Liver (tissue), 9 donors: Measurements from ENCODE around the gene RASSF10. TPM values are rescaled to one million over a fixed set of nuclear protein-coding genes. Genes with fewer than 3 reads are reported as not detected.

Experiments used
- DNase-seq: peaks from one replicate; pipeline ENCODE4 v3.0.0-alpha.2; 2017; ENCODE audit warnings: low spot score
- H3K27ac ChIP-seq, 2 donors: one replicate each; pipeline ENCODE4 v1.7.0; 2013; ENCODE audit warnings: inconsistent platforms in 2 of 2, low read length in 2 of 2, control low read depth in 1 of 2, low read depth in 1 of 2, mild to moderate bottlenecking in 1 of 2
- H3K27me3 ChIP-seq, 4 donors: one replicate each; pipeline versions ENCODE4 v1.6.1 to v1.7.0; 2013; ENCODE audit warnings: low read length in 3 of 4, inconsistent platforms in 1 of 4, mild to moderate bottlenecking in 1 of 4, moderate library complexity in 1 of 4; ENCODE audit not compliant: control insufficient read depth in 4 of 4, insufficient read depth in 4 of 4
- H3K36me3 ChIP-seq, 4 donors: one replicate each; pipeline versions ENCODE4 v1.6.1 to v1.7.0; 2013; ENCODE audit warnings: low read length in 3 of 4, mild to moderate bottlenecking in 3 of 4, low read depth in 1 of 4, moderate library complexity in 1 of 4; ENCODE audit not compliant: control insufficient read depth in 4 of 4, insufficient read depth in 3 of 4
- H3K4me1 ChIP-seq, 4 donors: one replicate each; pipeline versions ENCODE4 v1.6.1 to v1.7.0; 2013; ENCODE audit warnings: low read length in 3 of 4, mild to moderate bottlenecking in 3 of 4, moderate library complexity in 1 of 4; ENCODE audit not compliant: control insufficient read depth in 4 of 4, insufficient read depth in 4 of 4
- H3K4me3 ChIP-seq, 3 donors: one replicate each; pipeline versions ENCODE4 v1.6.1 to v1.7.0; 2013; ENCODE audit warnings: low read length in 3 of 3, control low read depth in 1 of 3, low read depth in 1 of 3, mild to moderate bottlenecking in 1 of 3
- H3K9ac ChIP-seq, 2 donors: one replicate each; pipeline ENCODE4 v1.7.0; 2013; ENCODE audit warnings: low read length in 2 of 2, mild to moderate bottlenecking in 2 of 2, moderate library complexity in 2 of 2, control low read depth in 1 of 2, low read depth in 1 of 2
- H3K9me3 ChIP-seq, 4 donors: one replicate each; pipeline versions ENCODE4 v1.6.1 to v1.7.0; 2013; ENCODE audit warnings: low read length in 3 of 4; ENCODE audit not compliant: control insufficient read depth in 4 of 4
- EGR1 ChIP-seq, 2 donors: IDR thresholded peaks; 2 replicates each; pipeline ENCODE4 v1.6.1; 2016 to 2018; ENCODE audit warnings: antibody characterized with exemption in 2 of 2, low read depth in 2 of 2
- FOXA1 ChIP-seq: IDR thresholded peaks from 2 replicates; pipeline ENCODE4 v1.6.1; 2016; ENCODE audit warnings: antibody characterized with exemption
- FOXA2 ChIP-seq: IDR thresholded peaks from 2 replicates; pipeline ENCODE4 v1.6.1; 2016; ENCODE audit warnings: antibody characterized with exemption
- GABPA ChIP-seq, 2 donors: IDR thresholded peaks in 1 of 2; conservative IDR thresholded peaks in 1 of 2; 2 replicates each; pipeline ENCODE4 v1.6.1; 2016; ENCODE audit warnings: antibody characterized with exemption in 2 of 2, mild to moderate bottlenecking in 1 of 2, moderate library complexity in 1 of 2
- HNF4G ChIP-seq: IDR thresholded peaks from 2 replicates; pipeline ENCODE4 v1.6.1; 2016; ENCODE audit warnings: antibody characterized with exemption
- JUND ChIP-seq, 2 donors: IDR thresholded peaks; 2 replicates each; pipeline ENCODE4 v1.6.1; 2016; ENCODE audit warnings: antibody characterized with exemption in 2 of 2
- NR2F2 ChIP-seq: IDR thresholded peaks from 2 replicates; pipeline ENCODE4 v1.6.1; 2016; ENCODE audit warnings: antibody characterized with exemption
- RAD21 ChIP-seq, 2 donors: IDR thresholded peaks; 2 replicates each; pipeline ENCODE4 v1.6.1; 2016; ENCODE audit warnings: antibody characterized with exemption in 2 of 2, mild to moderate bottlenecking in 2 of 2
- RXRA ChIP-seq, 2 donors: IDR thresholded peaks; 2 replicates each; pipeline ENCODE4 v1.6.1; 2017 to 2018; ENCODE audit warnings: antibody characterized with exemption in 2 of 2, mild to moderate bottlenecking in 1 of 2
- SP1 ChIP-seq: IDR thresholded peaks from 2 replicates; pipeline ENCODE4 v1.6.1; 2018; ENCODE audit warnings: antibody characterized with exemption, mild to moderate bottlenecking
- TAF1 ChIP-seq: conservative IDR thresholded peaks from 2 replicates; pipeline ENCODE4 v1.6.1; 2016; ENCODE audit warnings: antibody characterized with exemption, mild to moderate bottlenecking
- YY1 ChIP-seq: IDR thresholded peaks from 2 replicates; pipeline ENCODE4 v1.6.1; 2016; ENCODE audit warnings: antibody characterized with exemption, mild to moderate bottlenecking
- WGBS: extraction: QIAGEN DNeasy Blood & Tissue Kit; methylation state at CpG from one replicate; pipeline ENCODE4 v1.1.7; 2013; 5-methylcytosine and 5-hydroxymethylcytosine counted together
- polyA plus RNA-seq, 2 donors: library from polyadenylated mRNA; stranded (reverse) in 1 of 2; unstranded in 1 of 2; fragments of 200-250 nt in 1 of 2; fragments of >200 nt in 1 of 2; fragmentation: Nextera tagmentation in 1 of 2; extraction: Ambion mirVana in 1 of 2; gene quantifications; one replicate each; pipeline versions ENCODE4 v1.2.1 to v1.2.3, GENCODE V29; 2013 to 2015
- total RNA-seq, 2 donors: library from RNA; depleted of rRNA; stranded (reverse); fragments of >200 nt; gene quantifications; one replicate each; pipeline ENCODE4 v1.2.3, GENCODE V29; 2014
- TF ChIP-seq, protein P1 (sequence below): fragments of 150-350 bp; IDR thresholded peaks from 2 replicates; pipeline ENCODE4 v1.5.1; 2017; ENCODE audit warnings: improper control_type of control experiment, low read depth, low read length; ENCODE audit not compliant: missing input control
- TF ChIP-seq, protein P2 (sequence below): IDR thresholded peaks from 2 replicates; pipeline ENCODE4 v1.6.1; 2016; ENCODE audit warnings: antibody characterized with exemption
- TF ChIP-seq, protein P3 (sequence below): IDR thresholded peaks from 2 replicates; pipeline ENCODE4 v1.6.1; 2016; ENCODE audit warnings: antibody characterized with exemption
- TF ChIP-seq, protein P4 (sequence below): IDR thresholded peaks from 2 replicates; pipeline ENCODE4 v1.6.1; 2016; ENCODE audit warnings: antibody characterized with exemption
- TF ChIP-seq, protein P5 (sequence below): IDR thresholded peaks from 2 replicates; pipeline ENCODE4 v1.6.1; 2016; ENCODE audit warnings: antibody characterized with exemption, mild to moderate bottlenecking
- donor health status: healthy.
- donor health status: healthy.
- donor health status: healthy.
- donor health status: healthy.
- donor health status: healthy.

RASSF10 gene
- total and polyA plus RNA-seq, 4 donors = 0.03 to 1.9 (median 0.08) TPM; not detected in 1

DNA sequence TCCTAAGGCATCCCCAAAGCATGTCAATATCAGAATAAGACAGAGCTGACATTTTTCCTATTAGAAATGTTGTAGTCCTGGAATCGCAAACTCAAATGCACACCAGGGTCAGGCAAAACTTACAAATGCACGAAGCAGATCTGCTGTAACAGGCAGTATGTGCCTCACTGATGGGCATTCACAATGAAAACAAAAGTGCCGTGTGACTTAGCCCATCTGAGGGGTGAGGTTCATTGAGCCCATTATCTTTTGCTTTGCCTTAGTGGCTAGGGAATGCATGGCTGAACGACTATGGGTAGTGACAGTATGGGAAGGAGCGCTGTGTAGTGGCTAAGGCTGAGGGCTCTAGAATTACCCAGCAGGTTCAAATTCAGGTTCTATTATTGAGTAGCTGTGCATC is 43.1 kb upstream of the RASSF10 start:
- DNase-seq = no peak
- Histone ChIP-seq H3K4me3 (no peak overlapping the region), H3K36me3 (no peaks in the 10 kb centered on the region), H3K27ac (no peak overlapping the region), H3K27me3 (no peaks in the 10 kb centered on the region), H3K9me3 (no peaks in the 10 kb centered on the region), H3K9ac (no peak overlapping the region), H3K4me1 (peaks cover 0 to 3% (median 0%) of the 10 kb centered on the region in 4 donors)
- TF ChIP-seq NR2F2 (no peak), FOXA1 (no peak), TAF1 (no peak), FOXA2 (no peak), JUND (IDR thresholded peaks at IDR 0.05) (no peak), GABPA (IDR thresholded peaks at IDR 0.05 in 1 of 2, conservative IDR thresholded peaks at IDR 0.05 in 1 of 2) (no peak), HNF4G (no peak), EGR1 (IDR thresholded peaks at IDR 0.05; ENCODE audit: low read depth in 2 of 2) (no peak), RAD21 (IDR thresholded peaks at IDR 0.05) (no peak), RXRA (IDR thresholded peaks at IDR 0.05) (no peak), YY1 (no peak)
- TF ChIP-seq, protein P1, sequence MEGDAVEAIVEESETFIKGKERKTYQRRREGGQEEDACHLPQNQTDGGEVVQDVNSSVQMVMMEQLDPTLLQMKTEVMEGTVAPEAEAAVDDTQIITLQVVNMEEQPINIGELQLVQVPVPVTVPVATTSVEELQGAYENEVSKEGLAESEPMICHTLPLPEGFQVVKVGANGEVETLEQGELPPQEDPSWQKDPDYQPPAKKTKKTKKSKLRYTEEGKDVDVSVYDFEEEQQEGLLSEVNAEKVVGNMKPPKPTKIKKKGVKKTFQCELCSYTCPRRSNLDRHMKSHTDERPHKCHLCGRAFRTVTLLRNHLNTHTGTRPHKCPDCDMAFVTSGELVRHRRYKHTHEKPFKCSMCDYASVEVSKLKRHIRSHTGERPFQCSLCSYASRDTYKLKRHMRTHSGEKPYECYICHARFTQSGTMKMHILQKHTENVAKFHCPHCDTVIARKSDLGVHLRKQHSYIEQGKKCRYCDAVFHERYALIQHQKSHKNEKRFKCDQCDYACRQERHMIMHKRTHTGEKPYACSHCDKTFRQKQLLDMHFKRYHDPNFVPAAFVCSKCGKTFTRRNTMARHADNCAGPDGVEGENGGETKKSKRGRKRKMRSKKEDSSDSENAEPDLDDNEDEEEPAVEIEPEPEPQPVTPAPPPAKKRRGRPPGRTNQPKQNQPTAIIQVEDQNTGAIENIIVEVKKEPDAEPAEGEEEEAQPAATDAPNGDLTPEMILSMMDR = no peak
- TF ChIP-seq, protein P2, sequence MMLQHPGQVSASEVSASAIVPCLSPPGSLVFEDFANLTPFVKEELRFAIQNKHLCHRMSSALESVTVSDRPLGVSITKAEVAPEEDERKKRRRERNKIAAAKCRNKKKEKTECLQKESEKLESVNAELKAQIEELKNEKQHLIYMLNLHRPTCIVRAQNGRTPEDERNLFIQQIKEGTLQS = no peak
- TF ChIP-seq, protein P3, sequence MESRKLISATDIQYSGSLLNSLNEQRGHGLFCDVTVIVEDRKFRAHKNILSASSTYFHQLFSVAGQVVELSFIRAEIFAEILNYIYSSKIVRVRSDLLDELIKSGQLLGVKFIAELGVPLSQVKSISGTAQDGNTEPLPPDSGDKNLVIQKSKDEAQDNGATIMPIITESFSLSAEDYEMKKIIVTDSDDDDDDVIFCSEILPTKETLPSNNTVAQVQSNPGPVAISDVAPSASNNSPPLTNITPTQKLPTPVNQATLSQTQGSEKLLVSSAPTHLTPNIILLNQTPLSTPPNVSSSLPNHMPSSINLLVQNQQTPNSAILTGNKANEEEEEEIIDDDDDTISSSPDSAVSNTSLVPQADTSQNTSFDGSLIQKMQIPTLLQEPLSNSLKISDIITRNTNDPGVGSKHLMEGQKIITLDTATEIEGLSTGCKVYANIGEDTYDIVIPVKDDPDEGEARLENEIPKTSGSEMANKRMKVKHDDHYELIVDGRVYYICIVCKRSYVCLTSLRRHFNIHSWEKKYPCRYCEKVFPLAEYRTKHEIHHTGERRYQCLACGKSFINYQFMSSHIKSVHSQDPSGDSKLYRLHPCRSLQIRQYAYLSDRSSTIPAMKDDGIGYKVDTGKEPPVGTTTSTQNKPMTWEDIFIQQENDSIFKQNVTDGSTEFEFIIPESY = no peak
- TF ChIP-seq, protein P4, sequence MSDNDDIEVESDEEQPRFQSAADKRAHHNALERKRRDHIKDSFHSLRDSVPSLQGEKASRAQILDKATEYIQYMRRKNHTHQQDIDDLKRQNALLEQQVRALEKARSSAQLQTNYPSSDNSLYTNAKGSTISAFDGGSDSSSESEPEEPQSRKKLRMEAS = no peak
- TF ChIP-seq, protein P5, sequence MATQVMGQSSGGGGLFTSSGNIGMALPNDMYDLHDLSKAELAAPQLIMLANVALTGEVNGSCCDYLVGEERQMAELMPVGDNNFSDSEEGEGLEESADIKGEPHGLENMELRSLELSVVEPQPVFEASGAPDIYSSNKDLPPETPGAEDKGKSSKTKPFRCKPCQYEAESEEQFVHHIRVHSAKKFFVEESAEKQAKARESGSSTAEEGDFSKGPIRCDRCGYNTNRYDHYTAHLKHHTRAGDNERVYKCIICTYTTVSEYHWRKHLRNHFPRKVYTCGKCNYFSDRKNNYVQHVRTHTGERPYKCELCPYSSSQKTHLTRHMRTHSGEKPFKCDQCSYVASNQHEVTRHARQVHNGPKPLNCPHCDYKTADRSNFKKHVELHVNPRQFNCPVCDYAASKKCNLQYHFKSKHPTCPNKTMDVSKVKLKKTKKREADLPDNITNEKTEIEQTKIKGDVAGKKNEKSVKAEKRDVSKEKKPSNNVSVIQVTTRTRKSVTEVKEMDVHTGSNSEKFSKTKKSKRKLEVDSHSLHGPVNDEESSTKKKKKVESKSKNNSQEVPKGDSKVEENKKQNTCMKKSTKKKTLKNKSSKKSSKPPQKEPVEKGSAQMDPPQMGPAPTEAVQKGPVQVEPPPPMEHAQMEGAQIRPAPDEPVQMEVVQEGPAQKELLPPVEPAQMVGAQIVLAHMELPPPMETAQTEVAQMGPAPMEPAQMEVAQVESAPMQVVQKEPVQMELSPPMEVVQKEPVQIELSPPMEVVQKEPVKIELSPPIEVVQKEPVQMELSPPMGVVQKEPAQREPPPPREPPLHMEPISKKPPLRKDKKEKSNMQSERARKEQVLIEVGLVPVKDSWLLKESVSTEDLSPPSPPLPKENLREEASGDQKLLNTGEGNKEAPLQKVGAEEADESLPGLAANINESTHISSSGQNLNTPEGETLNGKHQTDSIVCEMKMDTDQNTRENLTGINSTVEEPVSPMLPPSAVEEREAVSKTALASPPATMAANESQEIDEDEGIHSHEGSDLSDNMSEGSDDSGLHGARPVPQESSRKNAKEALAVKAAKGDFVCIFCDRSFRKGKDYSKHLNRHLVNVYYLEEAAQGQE = no peak
- WGBS = 85% methylated on average over 5 of the region's 5 CpGs

DNA sequence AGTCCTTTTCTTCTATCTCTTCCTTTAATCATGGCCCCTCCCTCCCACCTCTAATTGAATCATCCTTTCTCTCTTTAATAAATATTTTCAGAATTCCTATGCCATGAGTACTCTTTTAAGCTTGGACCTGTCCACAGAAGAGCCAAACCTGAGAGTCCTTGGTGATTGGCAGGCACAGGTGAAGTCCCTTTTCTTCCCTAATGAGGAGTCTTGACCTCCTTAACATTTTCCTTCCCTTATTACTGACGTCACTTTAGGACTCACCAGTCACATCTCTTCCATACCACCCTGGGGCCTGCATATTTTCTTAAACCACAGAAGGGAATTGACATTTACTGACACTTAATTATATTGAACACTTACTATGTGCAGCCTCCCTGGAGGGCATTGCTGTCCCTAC is 41.0 kb upstream of the RASSF10 start:
- no peaks in the 10 kb centered on the region for H3K36me3 ChIP-seq
- H3K9me3 ChIP-seq = no peaks in the 10 kb centered on the region
- H3K9ac ChIP-seq = no peak overlapping the region
- 90% methylated on average over 1 of the region's 1 CpG for WGBS
- H3K4me3 ChIP-seq = no peak overlapping the region
- H3K27me3 ChIP-seq = no peaks in the 10 kb centered on the region
- no peak for DNase-seq
- H3K27ac ChIP-seq = no peak overlapping the region
- TF ChIP-seq, protein P3 = no peak
- TF ChIP-seq, protein P1 = no peak
- TF ChIP-seq, protein P2 = no peak
- TF ChIP-seq, protein P4 = no peak
- no peak for TF ChIP-seq SP1
- H3K4me1 ChIP-seq = peaks cover 0 to 3% (median 0%) of the 10 kb centered on the region in 4 donors
